HepG2 (cell line): Measurements from ENCODE around the gene CNTF. TPM values are rescaled to one million over a fixed set of nuclear protein-coding genes. Genes with fewer than 3 reads are reported as not detected.
A peak's percentile ranks its signal among the peaks of the same experiment; 100 is the strongest.

Experiments
- ATF5 ChIP-seq: sonication (generic); formaldehyde crosslinking; IDR thresholded peaks from 2 replicates; pipeline ENCODE4 v1.4.0; 2020; ENCODE audit warnings: mild to moderate bottlenecking, low read depth, missing genetic modification reagents
- FIP1L1 ChIP-seq: fragments of 200-400 bp; formaldehyde crosslinking; IDR thresholded peaks from 2 replicates; pipeline ENCODE4 v1.6.1; 2018; ENCODE audit warnings: low read depth, mild to moderate bottlenecking, low read length, moderate library complexity, borderline replicate concordance; ENCODE audit not compliant: insufficient read depth
- FOXC1 ChIP-seq: sonication (generic); formaldehyde crosslinking; IDR thresholded peaks from 2 replicates; pipeline ENCODE4 v1.8.0; 2022; ENCODE audit warnings: mild to moderate bottlenecking, missing genetic modification reagents, borderline replicate concordance
- HINFP ChIP-seq: sonication (generic); formaldehyde crosslinking; IDR thresholded peaks from 2 replicates; pipeline ENCODE4 v1.4.0; 2020; ENCODE audit warnings: low read depth, mild to moderate bottlenecking, missing genetic modification reagents
- HOXD1 ChIP-seq: sonication (generic); formaldehyde crosslinking; IDR thresholded peaks from 2 replicates; pipeline ENCODE4 v1.5.0; 2020; ENCODE audit warnings: missing genetic modification reagents
- JUNB ChIP-seq: sonication (generic); formaldehyde crosslinking; IDR thresholded peaks from 2 replicates; pipeline ENCODE4 v1.8.0; 2022; ENCODE audit warnings: missing genetic modification reagents, mild to moderate bottlenecking, borderline replicate concordance
- KDM1A ChIP-seq: IDR thresholded peaks from 2 replicates; pipeline ENCODE4 v1.6.1; 2016; ENCODE audit warnings: missing compliant biosample characterization
- NR2F1 ChIP-seq, 2 experiments: fragments of 450-650 bp in 1 of 2; formaldehyde crosslinking in 1 of 2; IDR thresholded peaks; 2 replicates each; pipeline versions ENCODE4 v1.5.0 to v1.6.1; 2016 to 2020; ENCODE audit warnings: mild to moderate bottlenecking in 1 of 2, missing compliant biosample characterization in 1 of 2, missing genetic modification reagents in 1 of 2, moderate library complexity in 1 of 2
- PAWR ChIP-seq: sonication (generic); formaldehyde crosslinking; IDR thresholded peaks from 2 replicates; pipeline ENCODE4 v1.4.0; 2020; ENCODE audit warnings: missing genetic modification reagents, mild to moderate bottlenecking, borderline replicate concordance
- PRDM15 ChIP-seq: sonication (generic); formaldehyde crosslinking; IDR thresholded peaks from 2 replicates; pipeline ENCODE4 v1.4.0; 2020; ENCODE audit warnings: missing genetic modification reagents
- REPIN1 ChIP-seq: sonication (generic); formaldehyde crosslinking; IDR thresholded peaks from 2 replicates; pipeline ENCODE4 v1.8.0; 2022; ENCODE audit warnings: missing genetic modification reagents, low read depth, mild to moderate bottlenecking, borderline replicate concordance
- SCMH1 ChIP-seq: sonication (generic); formaldehyde crosslinking; IDR thresholded peaks from 2 replicates; pipeline ENCODE4 v1.9.0; 2021; ENCODE audit warnings: missing genetic modification reagents, mild to moderate bottlenecking, borderline replicate concordance
- SIX1 ChIP-seq: sonication (generic); formaldehyde crosslinking; IDR thresholded peaks from 2 replicates; pipeline ENCODE4 v1.4.0; 2020; ENCODE audit warnings: missing genetic modification reagents, borderline replicate concordance
- SRSF4 ChIP-seq: fragments of 200-400 bp; formaldehyde crosslinking; IDR thresholded peaks from one replicate; pipeline ENCODE4 v1.6.1; 2018; ENCODE audit warnings: mild to moderate bottlenecking, low read depth, low read length, moderate library complexity; ENCODE audit not compliant: poor library complexity, severe bottlenecking
- TFE3 ChIP-seq: IDR thresholded peaks from 2 replicates; pipeline ENCODE4 v1.6.1; 2016
- ZNF224 ChIP-seq: sonication (generic); formaldehyde crosslinking; IDR thresholded peaks from 2 replicates; pipeline ENCODE4 v1.5.0; 2020; ENCODE audit warnings: mild to moderate bottlenecking, missing genetic modification reagents
- ZNF510 ChIP-seq: sonication (generic); formaldehyde crosslinking; IDR thresholded peaks from 2 replicates; pipeline ENCODE4 v1.4.0; 2020; ENCODE audit warnings: low read depth, mild to moderate bottlenecking, missing genetic modification reagents
- ZNF691 ChIP-seq: sonication (generic); formaldehyde crosslinking; IDR thresholded peaks from 2 replicates; pipeline ENCODE4 v1.4.0; 2020; ENCODE audit warnings: missing genetic modification reagents, low read depth, mild to moderate bottlenecking, borderline replicate concordance
- ZNF839 ChIP-seq: sonication (generic); formaldehyde crosslinking; IDR thresholded peaks from 2 replicates; pipeline ENCODE4 v1.4.0; 2020; ENCODE audit warnings: missing genetic modification reagents, mild to moderate bottlenecking, borderline replicate concordance
- ZSCAN29 ChIP-seq: sonication (generic); formaldehyde crosslinking; conservative IDR thresholded peaks from 2 replicates; pipeline ENCODE4 v1.4.0; 2020; ENCODE audit warnings: mild to moderate bottlenecking, missing genetic modification reagents
- polyA plus RNA-seq, 8 experiments: library from polyadenylated mRNA; depleted of rRNA in 3 of 8; stranded (reverse) in 7 of 8; unstranded in 1 of 8; fragments of >200 nt; fragmentation: Illumina TruSeq in 4 of 8; extraction: Trizol in 4 of 8; gene quantifications; 2 replicates each; pipeline versions ENCODE4 v1.2.1 to v1.2.3, GENCODE V29; 2011 to 2016; ENCODE audit warnings: low read depth in 4 of 8, missing spikeins in 1 of 8, mixed read lengths in 1 of 8; ENCODE audit not compliant: insufficient read depth in 1 of 8
- total RNA-seq, 5 experiments: library from RNA; depleted of rRNA; stranded (reverse); fragments of >200 nt; fragmentation: Illumina TruSeq; extraction: Trizol; gene quantifications; 2 replicates each; pipeline ENCODE4 v1.2.3, GENCODE V29; 2016; ENCODE audit warnings: low read depth in 1 of 5

CNTF gene
- total and polyA plus RNA-seq, 2 of the 13 experiments (the other 11 are each of a cell fraction or from before 2014, with no cell fraction given): 0.51 to 2.3 TPM

- TF ChIP-seq PRDM15 (CRISPR knock-in tag) (no peak; the same call in 1 of the 2 replicates), SRSF4 (no peak), REPIN1 (peak; percentile 39; the same call in 1 of the 2 replicates), FIP1L1 (no peak), ZNF691 (CRISPR knock-in tag) (no peak), TFE3 (no peak), SCMH1 (CRISPR knock-in tag) (no peak), PAWR (CRISPR knock-in tag) (no peak), ZSCAN29 (CRISPR knock-in tag) (no peak), ZNF224 (CRISPR knock-in tag) (no peak), JUNB (CRISPR knock-in tag) (no peak), HOXD1 (CRISPR knock-in tag) (no peak; the same call in 1 of the 2 replicates), KDM1A (CRISPR knock-in tag) (no peak), ZNF510 (no peak), ATF5 (CRISPR knock-in tag) (no peak), ZNF839 (peak; percentile 69; the same call in 1 of the 2 replicates), NR2F1 (CRISPR knock-in tag; IDR thresholded peaks at IDR 0.05) (no peak), FOXC1 (CRISPR knock-in tag) (no peak), SIX1 (CRISPR knock-in tag) (no peak; the same call in 1 of the 2 replicates), HINFP (CRISPR knock-in tag) (no peak; the same call in 1 of the 2 replicates)
Measured at GRCh38 chr11:58578136-58578634, 44.3 kb upstream of the CNTF start (continued).
